ENCODE results near the gene CDC42EP2. TPM values are rescaled to one million over a fixed set of nuclear protein-coding genes. Genes with fewer than 3 reads are reported as not detected.
A peak's percentile ranks its signal among the peaks of the same experiment; 100 is the strongest.

CDC42EP2 gene
- total and polyA plus RNA-seq, 2 of the 13 experiments (the other 11 are each of a cell fraction or from before 2014, with no cell fraction given), result 2.3 to 7.1 TPM

GRCh38 chr11:65363770-65364169, 49.1 kb downstream of the CDC42EP2 start:
- Histone ChIP-seq H3K9me3 (ENCODE audit: low read length) (no peaks in the 10 kb centered on the region), H2AFZ (ENCODE audit: low read length) (no peak overlapping the region), H3K27ac (ENCODE audit: extremely low read length, insufficient read depth, low read length) (no peak overlapping the region), H3K79me2 (ENCODE audit: insufficient read depth, low read length) (no peaks in the 10 kb centered on the region), H3K27me3 (ENCODE audit: control insufficient read depth in 1 of 2, insufficient read depth in 2 of 2, low read length in 2 of 2) (no peaks in the 10 kb centered on the region), H3K36me3 (replicated peaks in 1 of 2; ENCODE audit: control insufficient read depth in 1 of 2, insufficient read depth in 2 of 2, low read length in 2 of 2) (no peaks in the 10 kb centered on the region), H3K9ac (ENCODE audit: insufficient read depth, low read depth, low read length) (no peak overlapping the region), H3K4me2 (ENCODE audit: low read depth, low read length) (no peak overlapping the region), H3K4me3 (replicated peaks in 1 of 3; ENCODE audit: insufficient read depth in 1 of 3, low read depth in 2 of 3, low read length in 3 of 3) (no peak overlapping the region), H3K4me1 (ENCODE audit: insufficient read depth, low read length) (peaks cover 50% of the 10 kb centered on the region), H4K20me1 (ENCODE audit: insufficient read depth, low read length) (no peaks in the 10 kb centered on the region)
- TF ChIP-seq CEBPG (CRISPR knock-in tag; IDR thresholded peaks at IDR 0.05) (peak; percentile 53; the same call in 1 of the 2 replicates), ZNF879 (CRISPR knock-in tag; IDR thresholded peaks at IDR 0.05) (no peak), CEBPB (IDR thresholded peaks at IDR 0.05; ENCODE audit: borderline replicate concordance, low read depth, low read length) (peak; percentile 79)
- ATAC-seq, result no peak
- POLR2A ChIA-PET, result no interaction called here
- CTCF ChIA-PET (ENCODE audit: low intra/inter-chr PET ratio, low total read pairs), result no interaction called here
- BruUV-seq (replicated peaks), result no TSS peak
- FAIRE-seq, result no peak
- intact Hi-C loops (cut with micrococcal nuclease; ENCODE audit: unreplicated experiment) (no loop called here), in situ Hi-C loops (cut with HindIII; ENCODE audit: extremely low pct_ligation_motif_present, low pct_unique_long_range_greater_than_20kb) (loop anchor here (10.0 kb wide), 1 partner anchor 101 kb away; no protein-coding TSS in a partner anchor)
- DNase-seq (ENCODE audit: low spot score), result peak; percentile 38
- 20% methylated on average over 3 of the region's 3 CpGs for WGBS (ENCODE audit: low lambda C conversion rate)

GRCh38 chr11:65366340-65366773, 51.7 kb downstream of the CDC42EP2 start:
- 2% methylated on average over 4 of the region's 4 CpGs for WGBS (ENCODE audit: low lambda C conversion rate)
- Histone ChIP-seq H3K27ac (ENCODE audit: extremely low read length, insufficient read depth, low read length) (no peak overlapping the region), H3K36me3 (replicated peaks in 1 of 2; ENCODE audit: control insufficient read depth in 1 of 2, insufficient read depth in 2 of 2, low read length in 2 of 2) (no peaks in the 10 kb centered on the region), H2AFZ (ENCODE audit: low read length) (peak overlapping the region; percentile 61), H3K79me2 (ENCODE audit: insufficient read depth, low read length) (no peaks in the 10 kb centered on the region), H4K20me1 (ENCODE audit: insufficient read depth, low read length) (no peaks in the 10 kb centered on the region), H3K9me3 (ENCODE audit: low read length) (no peaks in the 10 kb centered on the region), H3K27me3 (ENCODE audit: control insufficient read depth in 1 of 2, insufficient read depth in 2 of 2, low read length in 2 of 2) (no peaks in the 10 kb centered on the region), H3K4me1 (ENCODE audit: insufficient read depth, low read length) (peaks cover 48% of the 10 kb centered on the region), H3K4me2 (ENCODE audit: low read depth, low read length) (peak overlapping the region; percentile 80), H3K9ac (ENCODE audit: insufficient read depth, low read depth, low read length) (no peak overlapping the region; the same call in 1 of the 2 replicates), H3K4me3 (replicated peaks in 1 of 3; ENCODE audit: insufficient read depth in 1 of 3, low read depth in 2 of 3, low read length in 3 of 3) (peak overlapping the region in 2 of 3 experiments; percentile 15 to 50; a peak in 2 of 6 replicates)
- peak; percentile 84 for DNase-seq (ENCODE audit: low spot score)
- CTCF ChIA-PET (ENCODE audit: low intra/inter-chr PET ratio, low total read pairs), result interaction anchor here (1.1 to 1.7 kb wide), 4 partner anchors 50 to 144 kb away, joined by 4 to 12 read pairs (median 10); no protein-coding TSS in a partner anchor
- in situ Hi-C loops (cut with HindIII; ENCODE audit: extremely low pct_ligation_motif_present, low pct_unique_long_range_greater_than_20kb), result loop anchor here (10.0 kb wide), 1 partner anchor 98 kb away; no protein-coding TSS in a partner anchor
- intact Hi-C loops (cut with micrococcal nuclease; ENCODE audit: unreplicated experiment), result loop anchor here (1.0 to 5.0 kb wide), 5 partner anchors 16 to 144 kb away; partner anchors contain the start of gene SLC25A45
- BruUV-seq (replicated peaks), result no TSS peak
- FAIRE-seq, result peak; percentile 79
- peak; percentile 81 for ATAC-seq
- POLR2A ChIA-PET, result interaction anchor here (1.3 to 1.8 kb wide), 3 partner anchors 8 to 142 kb away, joined by 3 to 12 read pairs (median 7); partner anchors contain the start of gene NEAT1
- no peak for TF ChIP-seq HINFP (CRISPR knock-in tag; IDR thresholded peaks at IDR 0.05; ENCODE audit: low read depth)
- peak; percentile 93 for TF ChIP-seq SMC3 (IDR thresholded peaks at IDR 0.05; ENCODE audit: low read length)
- 0 out of 2 replicates have a peak, but pooled peaks have one; percentile 39 for TF ChIP-seq NCOA1 (CRISPR knock-in tag; IDR thresholded peaks at IDR 0.05)
- no peak for TF ChIP-seq ZNF646 (CRISPR knock-in tag; IDR thresholded peaks at IDR 0.05)
- TF ChIP-seq CTCF (CRISPR knock-in tag; IDR thresholded peaks at IDR 0.05), result peak; percentile 88
